ENCODE data around the gene UBASH3A.
"Not testable (repeated sequence)": the region's sequence is repeated elsewhere in the genome, so short reads cannot be mapped to it uniquely, and the experiment has no call there.

Gene UBASH3A

DNA sequence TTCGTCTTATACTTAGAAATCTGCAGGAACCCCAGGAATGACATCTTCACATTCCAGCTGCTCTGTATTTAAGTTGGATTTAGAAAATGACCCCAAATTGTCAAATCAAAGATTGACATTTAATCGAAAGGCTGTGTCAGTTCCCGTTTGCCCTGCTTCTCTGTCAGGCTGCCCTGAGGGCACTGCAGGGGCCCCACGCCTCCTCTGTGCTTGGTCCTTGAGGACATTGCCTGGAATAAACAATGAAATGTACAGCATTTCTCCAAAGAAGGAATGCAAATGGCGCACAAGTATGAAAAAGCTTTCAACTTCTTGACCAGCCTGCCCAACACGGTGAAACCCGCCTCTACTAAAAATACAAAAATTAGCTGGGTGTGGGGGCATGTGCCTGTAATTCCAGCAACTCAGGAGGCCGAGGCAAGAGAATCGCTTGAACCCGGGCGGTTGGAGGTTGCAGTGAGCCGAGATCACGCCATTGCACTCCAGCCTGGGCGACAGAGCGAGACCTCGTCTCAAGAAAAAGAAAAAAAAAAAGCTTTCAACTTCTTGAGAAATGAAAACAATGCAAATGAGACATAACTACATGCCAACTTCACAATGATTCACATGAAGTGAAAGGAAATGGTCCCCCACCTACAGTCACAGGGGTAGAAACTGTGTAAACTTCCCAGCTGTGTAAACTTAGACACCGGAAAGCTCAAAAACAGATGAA lies 10.8 kb upstream of the UBASH3A start:
- DNase-seq, result no peak

DNA sequence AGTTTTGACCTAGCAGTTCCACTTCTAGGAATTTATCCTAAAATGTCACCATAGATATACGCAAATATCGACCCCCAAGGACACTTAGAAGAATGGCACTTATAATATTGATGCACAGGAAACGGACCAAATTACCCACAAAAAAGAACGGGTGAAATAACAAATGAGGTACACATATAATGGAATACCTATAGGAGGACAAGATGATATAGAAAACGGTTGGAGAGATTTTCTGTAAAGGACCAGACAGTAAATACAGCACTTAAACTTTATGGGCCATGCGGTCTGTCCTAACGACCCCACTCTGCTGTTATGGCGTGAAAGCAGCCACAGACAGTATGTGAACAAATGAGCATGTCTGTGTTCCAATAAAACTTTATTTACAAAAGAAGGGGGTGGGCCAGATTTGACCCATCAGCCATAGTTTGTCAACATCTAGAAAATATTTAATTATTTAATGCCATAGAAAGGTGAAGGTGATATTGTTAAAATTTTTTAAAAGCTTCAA lies 10.2 kb upstream of the UBASH3A start:
- no peak for DNase-seq

DNA sequence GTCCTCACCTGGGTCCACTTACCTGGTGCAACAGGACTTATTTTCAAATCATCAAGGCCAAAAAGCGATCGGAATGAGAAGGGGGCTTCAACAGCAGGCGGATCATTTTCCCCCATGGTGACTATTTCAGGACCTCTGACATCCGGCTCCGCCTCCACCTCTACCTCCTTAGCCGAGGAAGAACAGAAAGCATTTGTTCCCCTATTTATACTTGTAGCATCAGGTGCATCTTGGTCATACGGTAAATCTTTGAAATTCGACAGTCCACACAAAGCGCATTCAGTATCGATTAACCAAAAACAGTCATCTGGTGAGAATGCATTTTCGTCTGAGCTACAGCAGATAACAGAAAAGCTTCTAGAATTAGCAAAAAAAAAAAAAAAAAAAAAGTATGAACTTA lies 8.4 kb upstream of the UBASH3A start:
- no peak for DNase-seq

DNA sequence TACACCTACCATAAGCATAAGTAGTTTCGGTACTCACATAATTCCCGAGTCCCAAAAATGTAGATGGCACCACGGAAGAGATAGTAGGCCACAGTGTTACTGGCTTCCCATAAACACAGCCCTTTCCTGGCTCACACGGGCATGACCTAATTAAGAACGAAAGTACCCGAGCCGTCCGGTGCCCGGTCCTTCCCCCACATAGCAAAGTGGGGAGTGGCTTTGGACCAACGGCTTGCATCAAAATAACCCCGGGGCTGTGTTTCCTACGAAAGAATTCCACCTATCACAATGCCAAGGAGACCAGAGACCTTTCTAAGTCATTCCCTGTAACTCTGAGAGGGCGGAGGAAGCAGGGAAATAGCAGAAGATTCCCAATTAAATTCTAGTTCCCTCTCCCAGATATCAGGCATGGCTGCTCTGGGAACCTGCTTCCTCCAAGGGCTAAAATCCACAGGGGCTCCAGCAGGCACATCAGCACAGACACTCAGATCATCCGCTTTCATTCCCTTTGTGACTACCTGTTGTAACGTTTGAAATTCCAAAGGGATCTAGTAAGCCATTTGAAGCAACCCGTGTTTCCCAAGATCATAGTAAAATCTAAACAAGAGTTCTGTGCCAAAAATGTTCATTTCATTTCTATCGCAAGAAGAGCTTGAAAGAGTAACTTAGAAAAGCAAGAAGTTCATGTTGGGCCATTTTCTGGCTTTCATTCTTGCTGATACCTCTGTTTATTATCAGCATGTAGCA lies 7.6 kb upstream of the UBASH3A start, which contains the start of gene TMPRSS3:
Gene TMPRSS3, minus strand, starts transcription at position 148 of the 747 bp plus-strand sequence. CDS start 635 bp downstream, outside the sequence.
- no peak for DNase-seq

DNA sequence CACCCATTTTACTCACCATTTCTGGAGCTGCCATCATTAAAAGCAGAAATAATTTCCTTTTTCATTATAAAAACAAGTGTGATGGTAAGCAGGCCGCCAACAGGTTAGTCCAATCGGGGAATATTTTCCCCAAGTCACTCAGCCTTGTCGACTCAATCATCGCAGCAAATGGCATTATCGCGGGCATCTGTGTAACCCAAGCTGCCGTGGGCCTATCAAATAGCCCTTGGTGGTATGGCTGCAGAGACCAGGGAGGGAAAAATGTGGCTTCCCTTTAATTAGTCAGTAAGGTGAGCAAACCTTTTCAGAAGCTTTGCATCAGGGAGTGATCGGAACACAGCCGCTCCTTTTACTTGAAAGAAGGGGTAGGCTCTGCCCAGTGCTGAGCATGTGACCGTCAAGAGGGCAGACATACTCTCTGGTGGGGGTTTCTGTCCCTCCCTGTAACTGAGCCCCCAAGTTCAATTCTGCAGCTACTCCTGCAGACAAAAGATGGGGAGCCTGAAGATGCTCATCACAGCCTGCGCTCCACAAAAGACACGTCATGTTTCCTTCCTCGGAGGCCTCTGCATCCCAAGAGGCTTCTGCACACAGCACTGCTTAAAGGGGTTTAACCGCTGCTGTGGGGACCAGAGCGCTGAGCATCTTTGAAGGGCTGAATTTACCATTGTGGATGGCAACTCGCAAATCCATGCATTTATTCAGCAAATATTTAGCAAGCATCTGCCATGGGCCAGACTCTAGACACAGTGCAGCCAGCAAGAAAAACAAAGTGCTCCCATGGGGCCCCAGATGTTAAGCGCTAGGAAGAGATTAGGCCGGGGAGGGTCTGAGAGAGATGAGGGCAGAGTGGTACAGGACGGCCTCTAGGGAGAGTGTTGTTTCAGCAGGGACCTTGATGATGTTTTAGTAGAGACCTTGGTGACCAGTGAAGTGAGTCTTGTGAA lies 6.6 kb upstream of the UBASH3A start:
- peak in 1 of 2 experiments; percentile 14 for DNase-seq

DNA sequence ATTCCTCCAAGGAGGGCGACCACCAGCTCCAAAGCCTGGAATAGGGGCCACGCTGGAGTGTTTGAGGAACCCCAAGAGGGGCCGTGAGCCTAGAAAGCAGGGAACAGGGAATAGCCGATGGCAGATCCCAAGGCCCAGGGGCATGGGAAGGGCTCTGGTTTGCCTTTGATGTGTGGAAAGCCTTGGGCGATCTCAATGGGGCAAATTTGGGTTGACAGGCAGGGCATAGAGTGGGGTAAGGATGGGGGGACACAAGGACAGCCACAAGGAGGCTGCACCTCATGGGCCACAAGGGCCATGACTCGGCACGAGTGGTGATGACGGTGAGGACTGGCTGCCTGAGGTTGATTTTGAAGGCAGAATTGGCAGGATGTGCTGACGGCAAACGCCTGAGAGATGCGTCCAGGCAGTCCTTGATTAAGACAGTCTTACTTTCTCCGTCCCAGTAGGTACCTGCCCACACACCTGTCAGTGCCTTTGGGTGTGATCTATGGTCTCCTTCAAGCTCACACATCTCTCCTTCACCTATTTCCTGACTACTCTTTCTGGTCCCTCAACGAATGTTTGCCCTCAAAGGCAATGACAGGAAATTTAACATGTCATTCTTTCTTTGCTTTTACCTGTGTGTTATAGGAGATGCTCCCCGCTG lies 5.8 kb upstream of the UBASH3A start:
- no peak for DNase-seq

DNA sequence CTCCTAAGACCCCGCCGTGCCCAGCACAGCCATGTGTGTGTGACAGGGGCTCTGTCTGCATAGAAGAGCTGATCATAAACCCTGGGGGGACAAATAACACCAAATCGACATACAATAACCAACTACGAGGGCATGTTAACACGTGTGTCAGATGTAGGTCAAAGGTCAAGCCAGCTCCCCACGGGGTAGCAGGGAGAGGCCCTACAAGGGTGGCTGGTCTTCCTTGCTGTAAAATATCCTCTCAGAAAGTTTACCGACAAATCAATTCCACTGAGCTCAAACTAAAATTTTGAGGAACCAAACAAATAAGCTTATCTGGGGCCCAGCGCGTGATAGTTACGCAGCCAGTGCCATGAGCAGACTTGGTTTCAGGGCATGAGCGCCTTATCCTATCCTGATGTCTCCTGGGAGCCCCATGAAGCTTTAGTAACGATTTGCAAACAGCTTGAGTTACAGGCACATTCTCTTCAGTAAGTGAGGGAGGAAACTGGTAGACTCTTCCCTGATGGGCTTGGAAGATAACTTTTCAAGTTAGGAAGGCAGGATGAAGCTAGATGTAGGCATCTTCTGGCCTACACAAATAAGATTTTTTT lies 5.2 kb upstream of the UBASH3A start:
- no peak for DNase-seq

DNA sequence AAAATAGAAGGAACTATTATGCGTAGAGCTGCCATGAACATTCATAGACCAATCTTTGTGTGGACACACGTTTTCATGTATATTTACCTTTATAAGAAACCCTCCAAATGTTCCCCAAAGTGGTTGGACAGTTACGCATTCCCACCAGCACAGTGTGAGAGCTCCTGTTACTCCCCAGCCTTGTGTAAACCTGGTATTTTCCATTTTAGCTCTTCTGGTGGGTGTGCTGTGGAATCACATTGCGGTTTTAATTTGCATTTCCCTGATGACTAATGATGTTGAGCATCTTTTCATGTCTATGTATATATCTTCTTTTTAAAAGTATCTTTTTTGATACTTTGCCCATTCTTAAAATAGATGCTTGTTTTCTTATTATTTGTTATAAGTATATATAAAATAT lies 3.2 kb upstream of the UBASH3A start:
- no peak for DNase-seq

DNA sequence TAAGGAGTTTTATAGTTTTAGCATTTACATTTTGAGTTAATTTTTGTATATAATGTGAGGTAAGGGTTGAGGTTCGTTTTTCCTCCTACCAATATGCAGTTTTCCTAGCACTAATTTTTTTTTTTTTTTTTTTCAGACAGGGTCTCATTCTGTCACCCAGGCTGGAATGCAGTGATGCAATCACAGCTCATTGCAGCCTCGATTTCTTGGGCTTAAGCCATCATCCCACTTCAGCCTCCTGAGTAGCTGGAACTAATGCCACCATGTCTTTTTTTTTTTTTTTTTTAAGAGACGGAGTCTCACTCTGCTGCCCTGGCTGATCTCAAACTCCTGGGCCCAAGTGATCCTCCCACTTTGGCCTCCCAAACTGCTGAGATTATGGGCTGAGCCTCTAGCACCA lies 2.5 kb upstream of the UBASH3A start:
- no peak for DNase-seq

DNA sequence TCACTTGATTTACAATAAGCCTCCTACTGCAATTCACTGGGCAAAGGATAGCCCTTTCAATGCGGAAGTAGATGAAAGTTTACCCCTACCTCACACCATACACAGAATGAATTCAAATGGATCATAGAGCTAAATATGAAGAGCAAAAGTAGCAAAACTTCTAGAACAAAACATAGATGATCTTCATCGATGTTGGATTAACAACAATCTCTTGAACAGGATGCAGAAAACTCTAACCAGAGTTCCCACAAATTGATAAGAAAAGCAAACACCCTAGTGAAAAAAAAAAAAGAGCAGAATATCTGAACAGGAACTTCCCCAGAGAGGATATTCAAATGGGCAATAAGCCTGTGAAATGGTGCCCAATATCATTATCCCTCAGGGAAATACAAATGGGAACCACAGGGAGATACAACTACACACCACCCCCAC lies 1.9 kb upstream of the UBASH3A start:
- no peak for DNase-seq

DNA sequence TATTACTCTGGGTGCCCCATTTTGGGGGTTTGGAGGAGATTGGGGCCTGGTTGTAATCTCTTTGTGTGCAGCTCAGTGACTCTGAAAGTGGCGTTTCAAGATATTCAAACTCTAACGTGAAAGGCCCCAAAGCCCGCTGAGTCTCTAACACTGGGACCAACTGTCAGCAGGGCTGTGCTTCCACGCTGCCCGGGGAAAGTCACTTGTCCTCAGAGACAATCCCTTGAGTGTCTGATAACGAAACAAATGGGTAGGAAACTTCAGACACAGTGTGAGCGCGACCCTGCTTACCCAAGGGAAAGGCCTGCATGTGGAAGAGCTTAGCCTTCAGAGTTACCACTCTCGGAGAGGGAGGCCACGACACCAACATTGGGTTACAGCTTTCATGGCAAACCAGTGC lies 837 bp downstream of the UBASH3A start:
- no peak for DNase-seq

DNA sequence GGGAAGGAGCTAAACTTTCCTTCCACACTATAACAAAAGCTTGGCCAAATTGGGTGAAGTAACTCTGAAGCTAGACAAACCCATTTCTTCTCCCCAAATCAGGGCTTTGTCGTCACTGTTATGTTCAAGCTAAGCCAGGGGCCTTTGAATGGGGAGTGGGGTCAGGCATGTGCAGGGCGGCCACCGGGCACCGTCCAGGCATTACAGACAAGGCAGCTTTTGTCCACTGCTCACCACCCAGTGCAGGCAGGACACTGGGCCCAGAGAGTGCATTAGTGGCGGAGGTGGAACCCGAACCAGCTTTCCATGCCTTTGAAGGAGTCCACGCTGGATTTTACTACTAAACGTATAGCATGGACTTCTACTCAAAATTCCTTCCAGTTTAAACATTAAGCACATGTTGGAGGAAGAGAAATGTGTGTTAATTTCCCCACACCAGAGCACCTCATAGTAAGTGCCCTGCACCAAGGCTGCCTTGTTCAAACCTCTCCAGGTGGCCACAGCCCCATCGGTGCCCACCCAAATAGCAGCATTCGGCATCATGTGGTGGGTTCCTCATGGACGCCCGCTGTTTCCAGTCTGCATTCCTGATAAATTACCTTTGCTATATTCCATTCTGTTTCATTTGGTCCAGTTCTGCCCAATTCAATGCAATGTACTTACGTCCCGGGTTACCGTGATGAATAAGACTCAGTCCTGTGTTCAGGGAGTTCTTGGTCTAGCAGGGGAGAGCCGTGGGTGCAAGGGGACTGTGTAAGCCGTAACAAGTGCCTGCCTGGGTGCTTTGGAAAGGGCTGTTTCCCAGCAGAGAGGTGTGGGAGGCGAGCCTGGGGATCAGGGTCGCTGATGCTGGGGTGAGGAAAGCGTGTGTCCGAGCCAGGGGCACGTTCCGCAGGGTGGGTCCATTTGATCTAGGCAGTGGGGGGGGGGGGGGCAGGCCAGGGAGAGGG lies 1.6 kb downstream of the UBASH3A start:
- DNase-seq, result no peak

DNA sequence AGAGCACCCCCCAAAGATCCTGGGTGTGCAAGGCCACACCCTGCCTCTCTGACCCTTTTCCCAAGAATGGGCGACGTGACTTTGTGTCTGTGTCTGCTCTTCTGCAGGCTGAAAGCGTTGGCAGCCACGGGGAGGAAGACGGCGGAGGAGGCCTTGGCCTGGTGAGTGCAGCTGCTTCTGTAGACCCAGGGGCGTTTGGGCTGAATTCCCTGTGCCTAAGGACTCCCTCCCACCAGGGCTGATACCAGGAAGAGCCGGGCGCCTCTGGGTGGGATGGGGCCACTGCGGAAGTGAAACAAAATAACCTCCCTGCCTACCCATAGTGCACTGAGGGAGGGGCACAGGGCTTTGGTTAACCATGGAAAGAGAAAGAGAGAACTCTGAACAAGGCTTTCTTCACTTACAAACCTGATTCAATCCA lies 2.5 kb downstream of the UBASH3A start:
- DNase-seq, result no peak

DNA sequence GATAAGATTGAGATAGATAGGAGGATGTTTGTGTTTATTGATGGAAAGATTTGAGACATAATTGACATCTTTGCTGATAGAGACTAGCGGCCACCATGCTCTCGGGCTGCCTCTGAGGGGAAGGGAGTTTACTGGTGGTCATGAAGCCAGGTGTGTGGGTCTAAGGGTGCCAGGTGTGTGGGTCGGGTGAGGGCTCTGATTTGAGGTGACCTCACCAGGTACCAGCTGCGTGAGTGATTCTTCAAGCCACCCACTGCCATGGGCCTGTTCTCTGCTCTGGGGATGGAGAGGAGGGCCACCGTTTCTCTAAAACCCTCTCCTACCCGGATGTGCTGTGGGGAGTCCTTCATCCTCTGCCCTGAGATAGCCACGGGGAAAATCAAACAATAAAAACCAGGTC lies 3.2 kb downstream of the UBASH3A start:
- DNase-seq, result no peak

DNA sequence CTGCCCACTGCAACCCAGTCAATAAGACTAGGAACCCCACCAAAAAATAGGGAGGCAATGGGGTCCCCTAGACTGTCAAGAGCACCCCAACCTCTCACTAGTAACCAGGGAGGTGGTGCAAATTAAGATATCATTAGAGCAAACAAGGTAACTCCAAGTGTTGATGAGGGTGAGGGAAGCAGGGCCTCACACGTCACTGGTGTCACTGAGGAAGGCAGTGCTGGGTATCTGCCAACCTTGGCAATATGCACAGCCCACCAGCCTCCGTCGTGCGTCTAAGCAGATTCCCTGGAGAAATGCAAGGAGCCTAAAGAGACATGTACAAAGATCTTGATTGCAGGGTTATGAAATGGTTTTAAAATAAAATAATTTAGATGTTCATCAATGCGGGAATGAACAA lies 3.8 kb downstream of the UBASH3A start:
- no peak for DNase-seq

DNA sequence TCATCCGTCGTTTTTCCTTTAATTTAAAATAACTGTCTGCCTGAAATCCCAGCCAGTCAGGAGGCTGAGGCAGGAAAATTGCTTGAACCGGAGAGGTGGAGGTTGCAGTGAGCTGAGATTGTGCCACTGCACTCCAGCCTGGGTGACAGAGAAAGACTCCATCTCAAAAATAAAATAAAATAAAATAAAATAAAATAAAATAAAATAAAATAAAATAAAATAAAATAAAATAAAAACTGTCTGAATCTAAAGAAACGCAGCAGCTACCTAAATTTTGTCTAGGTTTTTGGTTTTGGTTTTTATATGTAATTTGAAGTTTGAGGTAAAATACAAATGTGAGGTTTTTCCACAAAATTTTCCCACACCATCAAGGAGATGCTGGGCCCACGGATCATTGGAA lies 5.0 kb downstream of the UBASH3A start:
- DNase-seq, result not testable (repeated sequence)

DNA sequence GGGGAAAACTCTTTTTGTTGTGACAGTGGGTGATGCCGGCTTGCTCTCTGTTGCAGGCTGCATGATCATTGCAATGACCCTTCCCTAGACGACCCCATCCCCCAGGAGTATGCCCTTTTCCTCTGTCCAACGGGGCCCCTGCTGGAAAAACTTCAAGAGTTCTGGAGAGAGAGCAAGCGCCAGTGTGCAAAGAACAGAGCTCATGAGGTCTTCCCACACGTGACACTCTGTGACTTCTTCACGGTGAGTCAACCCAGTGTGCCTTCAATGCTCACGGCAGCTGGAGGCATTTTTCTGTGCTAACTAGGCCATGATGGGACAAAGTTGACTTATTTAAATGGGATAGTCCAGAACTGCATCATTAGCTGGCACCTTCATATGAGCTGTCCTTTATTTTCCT lies 5.7 kb downstream of the UBASH3A start:
- DNase-seq, result no peak

DNA sequence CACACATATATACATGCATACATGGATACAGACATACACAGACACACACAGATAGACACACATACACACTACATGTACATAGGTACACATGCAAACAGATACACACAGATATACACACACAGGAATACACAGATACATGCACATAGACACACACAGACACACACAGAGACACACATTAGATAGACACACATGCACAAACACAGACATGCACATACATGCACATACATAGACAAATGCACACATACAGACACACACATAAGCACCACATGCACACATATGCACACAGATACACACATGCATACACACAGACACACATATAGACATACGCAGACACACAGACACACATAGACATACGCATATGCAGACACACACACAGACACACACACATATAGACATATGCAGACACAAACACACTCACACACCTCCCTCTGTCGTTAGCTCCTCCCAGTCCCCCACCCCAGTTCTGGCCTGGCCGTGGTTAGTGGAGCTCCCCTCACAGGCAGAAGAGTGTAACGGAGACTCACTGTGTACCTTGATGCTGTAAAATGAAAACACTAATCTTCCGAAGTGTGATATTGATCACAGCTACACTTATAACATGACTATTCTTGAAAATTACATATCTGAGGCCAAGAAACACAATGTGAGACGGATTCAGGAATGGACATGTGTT lies 7.6 kb downstream of the UBASH3A start:
- DNase-seq, result no peak

DNA sequence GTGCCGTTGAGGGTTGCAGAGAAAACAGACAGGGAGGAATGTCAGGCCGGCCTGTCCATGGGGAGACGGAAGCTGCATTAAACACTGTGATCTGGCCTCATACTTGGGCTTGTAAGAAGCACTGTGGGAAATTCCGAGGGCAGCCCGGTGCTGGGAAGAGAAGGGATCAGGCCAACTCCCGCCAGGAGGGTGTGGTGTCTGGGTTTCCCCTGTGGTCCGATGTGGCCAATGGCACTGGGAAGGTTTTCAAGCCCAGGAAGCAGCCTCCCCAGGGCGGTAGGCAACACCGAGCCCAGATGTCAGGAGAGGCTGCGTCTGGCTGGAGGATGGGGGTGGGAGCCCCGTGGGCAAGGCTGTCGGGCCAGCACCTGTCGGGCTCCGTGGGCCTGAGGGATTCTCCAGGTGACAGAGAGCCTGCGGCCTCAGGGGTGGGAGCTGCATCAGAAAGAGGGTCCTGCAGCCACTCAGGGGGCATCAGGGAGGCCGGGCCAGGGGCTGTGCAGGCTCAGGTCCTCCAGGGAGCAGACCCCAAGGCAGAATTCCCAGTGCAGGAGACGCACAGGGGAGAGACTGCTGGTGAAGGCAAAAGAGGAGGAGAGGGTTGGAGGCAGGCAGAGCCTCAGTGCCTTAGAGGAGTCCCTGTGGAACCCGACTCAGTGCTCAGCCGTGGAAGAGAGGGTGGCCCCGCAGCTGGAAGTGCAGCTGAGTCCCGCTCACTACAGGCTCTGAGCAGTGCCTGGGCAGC lies 8.4 kb downstream of the UBASH3A start:
- DNase-seq, result no peak

DNA sequence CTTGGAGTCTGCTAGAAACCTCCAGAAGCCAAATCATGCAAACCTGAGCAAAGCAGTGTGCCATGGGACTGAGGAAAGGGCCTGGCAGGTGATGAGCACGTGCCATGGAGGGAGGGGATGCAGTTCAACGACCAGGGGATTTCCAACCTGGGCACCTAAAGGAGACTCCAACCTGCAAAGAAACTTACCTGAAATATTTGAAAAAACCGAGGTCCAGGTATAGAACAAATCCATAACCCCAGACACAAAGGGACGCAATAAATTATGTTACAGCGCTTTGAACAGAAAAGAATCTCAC lies 8.9 kb downstream of the UBASH3A start:
- DNase-seq, result no peak
